Small intestine (tissue), 7 donors: ENCODE measurements around the gene RIPOR1. TPM values are rescaled to one million over a fixed set of nuclear protein-coding genes. Genes with fewer than 3 reads are reported as not detected.
"Not testable (repeated sequence)": the region's sequence is repeated elsewhere in the genome, so short reads cannot be mapped to it uniquely, and the experiment has no call there.

Experiments used
- DNase-seq, 2 donors: peaks; one replicate each; pipeline versions ENCODE4 v3.0.0 to v3.0.0-alpha.2; 2013
- FAIRE-seq: peaks from 2 replicates; lab custom pipeline; 2012; peaks lifted over from hg19 to GRCh38; lab: Jason Lieb, UNC
- H3K27ac ChIP-seq, 3 donors: one replicate each; pipeline ENCODE4 v1.5.1; 2013; ENCODE audit warnings: low read length in 2 of 3, mild to moderate bottlenecking in 2 of 3, control low read depth in 1 of 3, inconsistent platforms in 1 of 3, low read depth in 1 of 3, moderate library complexity in 1 of 3
- H3K27me3 ChIP-seq, 3 donors: one replicate each; pipeline ENCODE4 v1.6.1; 2013; ENCODE audit warnings: low read length in 3 of 3, inconsistent platforms in 1 of 3; ENCODE audit not compliant: control insufficient read depth in 3 of 3, insufficient read depth in 3 of 3
- H3K36me3 ChIP-seq, 3 donors: one replicate each; pipeline ENCODE4 v1.6.1; 2013; ENCODE audit warnings: low read length in 3 of 3, inconsistent platforms in 1 of 3, low read depth in 1 of 3, mild to moderate bottlenecking in 1 of 3, moderate library complexity in 1 of 3; ENCODE audit not compliant: control insufficient read depth in 3 of 3, insufficient read depth in 2 of 3
- H3K4me1 ChIP-seq, 3 donors: one replicate each; pipeline ENCODE4 v1.6.1; 2013; ENCODE audit warnings: low read length in 2 of 3, inconsistent platforms in 1 of 3, low read depth in 1 of 3, mild to moderate bottlenecking in 1 of 3, moderate library complexity in 1 of 3; ENCODE audit not compliant: control insufficient read depth in 3 of 3, insufficient read depth in 2 of 3
- H3K4me3 ChIP-seq, 3 donors: one replicate each; pipeline ENCODE4 v1.5.1; 2013; ENCODE audit warnings: low read length in 3 of 3, control low read depth in 1 of 3, inconsistent platforms in 1 of 3, low read depth in 1 of 3, mild to moderate bottlenecking in 1 of 3, moderate library complexity in 1 of 3
- H3K9me3 ChIP-seq, 2 donors: one replicate each; pipeline ENCODE4 v1.6.1; 2013; ENCODE audit warnings: low read depth in 1 of 2, low read length in 1 of 2; ENCODE audit not compliant: control insufficient read depth in 2 of 2, insufficient read depth in 1 of 2
- WGBS, 3 donors: extraction: QIAGEN DNeasy Blood & Tissue Kit; methylation state at CpG; one replicate each; pipeline ENCODE4 v1.1.7; 2013; 5-methylcytosine and 5-hydroxymethylcytosine counted together
- polyA plus RNA-seq, 4 donors: library from polyadenylated mRNA; stranded (reverse) in 3 of 4; unstranded in 1 of 4; fragments of 200-250 nt in 3 of 4; fragments of 120-200 nt in 1 of 4; gene quantifications; one replicate each; pipeline versions ENCODE4 v1.2.1 to v1.2.3, GENCODE V29; 2013
- donor health status: healthy with polysubstance abuse.
- donor health status: control.
- donor health status: control.
- donor health status: Bipolar disorder and iron deficiency.
- donor health status: healthy.

The RIPOR1 gene
- polyA plus RNA-seq, 4 donors = 2.9 to 19.1 (median 10.9) TPM

- 86 to 91% (median 90%) methylated on average over 12 of the region's 12 CpGs for WGBS, 3 donors
- Histone ChIP-seq H3K27ac (no peak overlapping the region), H3K4me1 (peaks cover 0 to 9% (median 7%) of the 10 kb centered on the region in 3 donors), H3K27me3 (no peaks in the 10 kb centered on the region), H3K4me3 (no peak overlapping the region), H3K9me3 (no peaks in the 10 kb centered on the region), H3K36me3 (peaks cover 0 to 20% (median 0%) of the 10 kb centered on the region in 3 donors)
- FAIRE-seq (no peak), DNase-seq (no peak)
Measured at GRCh38 chr16:67483731-67484525, 44.7 kb upstream of the RIPOR1 start.

- no peak for FAIRE-seq
- H3K27me3 ChIP-seq = no peaks in the 10 kb centered on the region
- H3K36me3 ChIP-seq = peaks cover 0 to 20% (median 0%) of the 10 kb centered on the region in 3 donors
- DNase-seq = no peak
- WGBS, 3 donors = 70 to 89% (median 75%) methylated on average over 3 of the region's 3 CpGs
- H3K9me3 ChIP-seq = no peaks in the 10 kb centered on the region
- H3K4me1 ChIP-seq = peaks cover 0 to 12% (median 9%) of the 10 kb centered on the region in 3 donors
- H3K4me3 ChIP-seq = no peak overlapping the region
- H3K27ac ChIP-seq = no peak overlapping the region
Measured at GRCh38 chr16:67486805-67487204, 41.8 kb upstream of the RIPOR1 start.

- 95 to 99% (median 96%) methylated on average over 4 of the region's 4 CpGs for WGBS, 3 donors
- not testable (repeated sequence) for DNase-seq, H3K9me3 ChIP-seq, H3K4me3 ChIP-seq, H3K27me3 ChIP-seq, H3K4me1 ChIP-seq, H3K27ac ChIP-seq, FAIRE-seq
- H3K36me3 ChIP-seq = peaks cover 0 to 20% (median 0%) of the 10 kb centered on the region in 3 donors
Measured at GRCh38 chr16:67487561-67487960, 41.1 kb upstream of the RIPOR1 start.

GRCh38 chr16:67489401-67490083 is 39.1 kb upstream of the RIPOR1 start:
- DNase-seq = no peak

GRCh38 chr16:67490335-67491096 is 38.1 kb upstream of the RIPOR1 start:
- Histone ChIP-seq H3K27ac (no peak overlapping the region), H3K27me3 (no peaks in the 10 kb centered on the region), H3K36me3 (peaks cover 0 to 4% (median 0%) of the 10 kb centered on the region in 3 donors), H3K4me3 (no peak overlapping the region), H3K9me3 (no peaks in the 10 kb centered on the region), H3K4me1 (peaks cover 0 to 8% (median 2%) of the 10 kb centered on the region in 3 donors)
- DNase-seq (no peak), FAIRE-seq (no peak)
- 82 to 89% (median 89%) methylated on average over 8 of the region's 8 CpGs for WGBS, 3 donors

More at GRCh38 chr16:67489401-67490083, 39.1 kb upstream of the RIPOR1 start:
- WGBS, 3 donors = 45 to 57% (median 52%) methylated on average over 4 of the region's 4 CpGs
- Histone ChIP-seq H3K4me1 (peaks cover 0 to 8% (median 2%) of the 10 kb centered on the region in 3 donors), H3K36me3 (peaks cover 0 to 9% (median 0%) of the 10 kb centered on the region in 3 donors), H3K4me3 (no peak overlapping the region), H3K27me3 (no peaks in the 10 kb centered on the region), H3K9me3 (no peaks in the 10 kb centered on the region), H3K27ac (peak overlapping the region in 2 of 3 donors; percentile 32 to 44)
- no peak for FAIRE-seq

GRCh38 chr16:67499106-67499505 is 29.5 kb upstream of the RIPOR1 start:
- no peaks in the 10 kb centered on the region for H3K27me3 ChIP-seq
- no peaks in the 10 kb centered on the region for H3K4me1 ChIP-seq
- peaks cover 0 to 4% (median 0%) of the 10 kb centered on the region in 3 donors for H3K36me3 ChIP-seq
- no peak overlapping the region for H3K4me3 ChIP-seq
- no peak overlapping the region for H3K27ac ChIP-seq
- H3K9me3 ChIP-seq = no peaks in the 10 kb centered on the region
- no peak for DNase-seq
- no peak for FAIRE-seq
- 81 to 90% (median 83%) methylated on average over 4 of the region's 4 CpGs for WGBS, 3 donors

GRCh38 chr16:67504031-67505021 is 24.3 kb upstream of the RIPOR1 start:
- Histone ChIP-seq H3K4me3 (no peak overlapping the region), H3K27me3 (no peaks in the 10 kb centered on the region), H3K27ac (peak overlapping the region in 1 of 3 donors; percentile 12), H3K36me3 (no peaks in the 10 kb centered on the region), H3K4me1 (no peaks in the 10 kb centered on the region), H3K9me3 (no peaks in the 10 kb centered on the region)
- WGBS, 3 donors = 64 to 79% (median 73%) methylated on average over 9 of the region's 9 CpGs
- FAIRE-seq (no peak), DNase-seq (peak in 1 of 2 donors; percentile 24)
